HG03175 (cell line): ENCODE results near the gene PCGF3.
"Not testable (repeated sequence)": the region's sequence is repeated elsewhere in the genome, so short reads cannot be mapped to it uniquely, and the experiment has no call there.

Source experiments
- ATAC-seq: cut with Tn5 transposase; IDR thresholded peaks from one replicate; pipeline ENCODE4 v1.9.1; 2021; ENCODE audit warnings: mild to moderate bottlenecking, moderate library complexity; ENCODE audit not compliant: unreplicated experiment

The PCGF3 gene

DNA sequence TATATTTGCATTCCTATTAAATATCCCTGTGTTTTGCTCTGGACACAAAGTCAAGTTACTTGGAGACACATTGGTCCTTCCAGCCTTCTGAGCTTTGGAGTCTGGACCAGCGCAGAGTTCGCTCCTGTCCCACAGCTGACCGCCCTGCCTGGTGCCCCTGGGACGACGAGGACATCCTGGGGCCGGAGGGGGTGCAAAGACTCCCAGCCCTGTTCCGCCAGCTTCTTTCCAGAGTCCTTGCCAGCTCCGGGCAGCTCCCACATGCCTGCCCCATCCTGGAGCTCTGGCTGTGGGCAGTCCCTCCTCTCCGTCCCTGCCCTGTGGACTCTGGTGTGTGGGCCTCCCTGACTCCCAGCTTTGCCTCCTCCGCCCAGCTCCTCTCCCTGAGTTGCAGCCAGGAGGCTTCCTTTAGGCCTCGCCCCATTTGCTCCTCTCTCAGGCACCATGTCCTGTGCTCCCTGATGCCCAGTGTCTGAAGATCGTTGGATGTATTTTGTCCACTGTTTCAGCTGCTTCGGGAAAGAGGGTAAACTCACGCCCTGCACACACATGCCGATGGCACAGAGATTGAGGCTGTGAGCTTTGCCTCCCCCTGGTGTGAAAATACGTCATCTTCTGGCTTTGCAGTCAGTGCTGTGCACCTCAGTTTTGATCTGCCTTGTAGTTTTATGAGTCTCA is 4.9 kb upstream of the PCGF3 start:
- no peak for ATAC-seq

DNA sequence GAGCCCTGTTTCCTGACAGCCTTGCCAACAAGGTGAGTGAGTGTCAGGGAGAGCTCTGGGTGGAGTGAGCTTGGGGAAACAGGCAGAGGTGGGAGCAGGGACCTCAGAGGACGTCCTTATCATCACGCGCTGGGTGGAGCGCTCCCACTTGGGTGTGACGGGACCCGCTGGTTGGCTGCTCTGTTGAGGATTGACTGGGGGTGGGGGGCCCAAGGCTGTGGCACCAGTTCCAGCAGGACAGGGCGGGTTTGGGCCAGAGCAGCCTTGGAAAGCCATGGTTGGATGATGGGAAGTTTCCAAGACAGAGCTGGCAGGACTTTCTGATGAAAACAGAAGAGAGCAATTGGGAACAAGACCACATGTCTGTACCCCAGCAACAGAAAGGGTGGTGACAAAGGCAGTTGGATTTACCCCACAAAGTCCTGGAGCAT is 3.0 kb upstream of the PCGF3 start:
- ATAC-seq: no peak

DNA sequence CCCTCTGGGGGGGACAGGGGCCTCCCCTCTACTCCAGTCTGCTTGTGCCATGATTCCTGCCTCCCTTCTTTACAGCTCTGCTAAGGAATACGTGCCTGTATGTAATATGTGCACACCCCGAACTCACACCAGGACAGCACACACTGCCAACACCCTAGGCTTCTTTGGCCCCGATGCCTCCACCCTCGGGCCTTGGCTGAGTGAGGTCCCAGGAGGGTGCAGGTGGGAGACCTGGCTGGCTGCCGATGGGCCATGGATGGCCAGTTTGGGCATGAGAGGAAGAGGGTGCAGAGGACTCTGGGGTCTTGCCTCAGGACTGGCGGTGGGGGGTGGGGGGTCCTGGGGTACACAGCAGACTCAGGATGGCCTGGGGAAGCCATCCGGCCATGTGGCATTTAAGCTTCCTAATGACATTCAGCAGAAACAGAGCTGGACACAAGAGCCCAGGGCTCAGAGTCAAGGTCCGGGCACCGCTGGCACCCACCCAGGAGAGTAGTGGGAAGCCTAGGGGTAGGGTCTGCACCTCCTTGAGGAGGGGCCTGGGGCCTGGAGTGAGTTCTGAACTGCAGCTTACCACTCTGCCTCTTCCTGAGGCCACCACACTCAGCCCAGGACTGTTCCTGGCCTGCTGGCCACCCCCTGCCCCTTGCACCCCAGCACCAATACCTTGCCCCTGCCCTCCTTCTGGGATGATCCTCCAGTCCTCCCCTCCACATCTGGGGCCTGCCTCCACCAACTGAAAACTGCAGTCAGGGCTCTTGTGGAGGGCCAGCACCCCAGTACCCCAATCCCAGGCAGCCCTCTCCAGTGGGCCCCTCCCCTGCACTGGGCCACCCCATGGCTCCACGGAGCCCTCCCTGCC is 2.1 kb upstream of the PCGF3 start:
- no peak for ATAC-seq

DNA sequence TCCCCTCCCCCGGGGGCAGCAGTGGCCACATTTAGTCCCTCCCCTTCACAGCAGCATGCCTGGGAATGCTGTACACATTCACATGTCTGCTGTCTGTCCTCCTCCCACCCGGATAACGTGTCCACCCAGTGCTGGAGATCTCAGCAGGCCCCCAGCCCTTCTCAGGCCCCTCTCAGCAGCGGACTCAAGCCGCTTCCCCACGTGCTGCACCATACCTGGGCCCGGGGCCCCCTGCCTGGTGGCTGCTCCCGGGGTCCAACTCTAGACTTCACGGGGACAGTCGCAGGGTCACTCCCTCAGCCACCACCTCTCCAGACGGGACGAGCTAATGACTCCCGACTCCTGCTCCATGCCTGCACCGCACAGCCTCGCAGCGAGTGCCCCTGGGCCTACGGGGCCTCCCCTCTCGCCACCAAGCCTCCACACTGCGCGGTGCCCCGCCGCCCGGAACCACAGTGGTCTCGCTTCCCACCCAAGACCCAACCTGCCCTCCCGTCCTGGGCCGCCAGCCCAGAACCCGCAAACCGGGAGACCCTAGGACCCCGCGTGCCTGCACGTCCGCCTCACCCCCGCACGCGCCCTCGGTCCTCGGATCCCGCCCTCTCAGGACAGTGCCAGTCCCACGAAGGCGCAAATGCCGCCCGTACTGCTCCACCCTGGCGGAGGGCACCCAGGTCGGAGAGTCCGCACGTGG is 1.3 kb upstream of the PCGF3 start:
- ATAC-seq: no peak

DNA sequence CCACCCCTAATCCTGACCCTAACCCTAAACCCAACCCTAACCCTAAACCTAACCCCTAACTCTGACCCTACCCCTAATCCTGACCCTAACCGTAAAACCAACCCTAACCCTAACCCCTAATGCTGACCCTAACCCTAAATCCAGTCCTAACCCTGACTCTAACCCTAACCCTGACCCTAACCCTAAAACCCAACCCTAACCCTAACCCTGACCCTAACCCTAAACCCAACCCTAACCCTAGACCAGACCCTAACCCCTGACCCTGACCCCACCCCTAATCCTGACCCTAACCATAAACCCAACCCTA is 708 bp upstream of the PCGF3 start:
- ATAC-seq: no peak

DNA sequence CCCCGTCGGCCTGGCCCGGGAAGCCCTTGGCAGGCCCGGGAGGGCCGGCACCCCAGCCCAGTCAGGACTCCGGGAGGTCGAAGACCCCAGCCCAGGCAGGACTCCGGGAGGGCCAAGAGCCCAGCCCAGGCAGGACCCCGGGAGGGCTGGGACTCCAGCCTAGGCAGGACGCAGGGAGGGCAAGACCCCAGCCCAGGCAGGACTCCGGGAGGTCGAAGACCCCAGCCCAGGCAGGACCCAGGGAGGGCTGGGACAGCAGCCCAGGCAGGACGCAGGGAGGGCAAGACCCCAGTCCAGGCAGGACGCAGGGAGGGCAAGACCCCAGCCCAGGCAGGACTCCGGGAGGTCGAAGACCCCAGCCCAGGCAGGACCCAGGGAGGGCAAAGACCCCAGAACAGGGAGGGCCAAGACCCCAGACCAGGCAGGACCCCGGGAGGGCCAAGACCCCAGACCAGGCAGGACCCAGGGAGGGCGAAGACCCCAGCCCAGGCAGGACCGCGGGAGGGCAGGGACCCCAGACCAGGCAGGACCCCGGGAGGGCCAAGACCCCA is 526 bp downstream of the PCGF3 start:
- not testable (repeated sequence) for ATAC-seq

DNA sequence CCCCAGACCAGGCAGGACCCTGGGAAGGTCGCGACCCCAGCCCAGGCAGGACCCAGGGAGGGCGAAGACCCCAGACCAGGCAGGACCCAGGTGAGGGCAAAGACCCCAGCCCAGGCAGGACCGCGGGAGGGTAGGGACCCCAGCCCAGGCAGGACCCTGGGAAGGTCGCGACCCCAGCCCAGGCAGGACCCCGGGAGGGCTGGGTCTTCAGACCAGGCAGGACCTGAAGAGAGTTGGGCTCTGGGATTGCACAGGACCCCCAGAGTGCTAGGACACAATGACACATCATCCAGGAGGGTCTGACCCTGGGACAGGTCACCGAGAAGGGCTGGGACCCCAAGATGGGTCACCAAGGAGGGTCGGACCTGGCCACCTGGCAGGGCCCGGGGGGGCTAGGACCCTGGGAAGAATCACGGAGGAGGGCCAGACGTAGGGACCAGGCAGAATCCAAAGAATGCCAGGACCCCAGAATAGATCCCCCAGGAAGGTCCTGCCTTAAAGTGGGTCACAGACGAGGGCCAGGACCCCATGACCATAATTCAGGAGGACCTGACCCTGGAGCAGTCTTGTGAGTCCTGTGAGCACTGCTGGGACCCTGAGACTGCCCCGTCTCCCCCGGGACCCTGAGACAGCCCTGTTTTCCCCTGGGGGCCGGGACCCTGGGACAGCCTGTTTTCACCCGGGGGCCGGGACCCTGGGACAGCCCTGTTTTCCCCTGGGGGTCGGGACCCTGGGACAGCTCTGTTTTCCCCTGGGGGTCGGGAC is 1.4 kb downstream of the PCGF3 start:
- no peak for ATAC-seq

DNA sequence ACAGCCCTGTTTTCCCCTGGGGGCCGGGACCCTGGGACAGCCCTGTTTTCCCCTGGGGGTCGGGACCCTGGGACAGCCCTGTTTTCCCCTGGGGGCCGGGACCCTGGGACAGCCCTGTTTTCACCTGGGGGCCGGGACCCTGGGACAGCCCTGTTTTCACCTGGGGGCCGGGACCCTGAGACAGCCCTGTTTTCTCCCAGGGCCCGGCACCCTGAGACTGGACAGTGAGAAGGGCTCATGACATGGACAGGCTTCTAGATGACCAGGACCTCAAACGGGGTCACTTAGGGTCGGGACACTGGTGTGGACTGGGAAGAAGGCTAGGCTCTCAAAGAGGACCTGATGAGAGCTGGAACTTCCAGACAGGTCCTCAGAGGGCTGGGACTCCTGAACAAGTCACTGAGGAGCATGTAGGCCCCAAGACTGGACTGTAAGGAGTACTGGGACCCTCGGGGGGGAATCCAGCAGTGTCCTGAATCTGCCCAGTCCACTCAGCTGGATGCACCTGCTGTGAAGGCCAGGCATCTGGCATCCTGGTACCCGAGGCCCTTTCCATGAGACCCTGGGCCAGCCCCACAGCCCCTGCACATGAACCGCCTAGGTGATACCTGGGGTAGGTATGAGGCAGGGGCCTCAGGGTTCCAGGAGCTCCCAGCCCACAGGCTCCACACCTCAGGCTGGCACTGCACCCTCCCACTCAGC is 2.4 kb downstream of the PCGF3 start:
- no peak for ATAC-seq

DNA sequence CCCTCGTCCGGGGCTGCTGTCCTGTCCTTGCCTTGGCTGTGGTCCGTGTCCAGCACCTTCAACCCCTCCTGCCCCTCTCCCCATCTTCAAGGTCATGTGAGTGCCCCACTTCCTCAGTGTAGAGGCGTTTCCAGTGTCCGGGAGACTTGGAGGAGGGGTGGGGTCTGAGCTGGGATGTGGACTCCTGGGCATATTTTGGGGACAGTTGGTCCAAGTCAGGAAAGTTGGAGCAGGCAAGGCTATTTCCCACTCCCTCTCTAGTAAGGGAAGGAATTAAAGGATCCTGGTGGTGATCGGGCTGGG is 3.0 kb downstream of the PCGF3 start:
- no peak for ATAC-seq

DNA sequence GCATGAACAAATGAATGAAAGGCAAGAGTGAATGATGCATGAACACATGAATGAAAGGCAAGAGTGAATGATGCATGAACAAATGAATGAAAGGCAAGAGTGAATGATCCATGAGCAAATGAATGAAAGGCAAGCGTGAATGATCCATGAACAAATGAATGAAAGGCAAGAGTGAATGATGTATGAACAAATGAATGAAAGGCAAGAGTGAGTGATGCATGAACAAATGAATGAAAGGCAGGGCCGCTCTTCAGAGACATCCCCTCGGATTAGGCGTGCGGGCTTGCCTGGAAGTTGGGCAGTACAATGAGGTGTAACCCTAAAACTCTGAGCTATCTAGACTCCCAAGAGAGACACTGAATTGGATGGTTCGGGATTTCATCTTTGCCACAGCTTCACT is 3.7 kb downstream of the PCGF3 start:
- no peak for ATAC-seq

DNA sequence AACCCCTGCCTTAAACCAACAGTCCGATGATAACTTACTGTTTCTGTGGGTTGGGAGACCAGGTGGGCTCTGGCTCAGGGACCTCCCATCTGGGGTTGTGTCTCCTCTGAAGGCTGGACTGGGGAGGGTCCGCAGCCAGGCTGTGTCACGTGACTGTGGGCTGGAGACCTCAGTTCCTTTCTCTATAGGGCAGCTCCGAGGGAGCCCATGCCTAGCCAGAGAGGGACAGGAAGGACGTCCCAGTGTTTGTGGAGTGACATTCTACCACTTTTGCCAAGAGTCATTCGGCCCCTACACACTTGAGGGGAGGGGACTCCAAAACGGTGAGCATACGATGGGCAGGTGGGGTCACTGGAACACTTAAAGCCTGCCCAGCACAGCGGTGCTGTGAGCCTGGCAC is 4.5 kb downstream of the PCGF3 start:
- no peak for ATAC-seq

DNA sequence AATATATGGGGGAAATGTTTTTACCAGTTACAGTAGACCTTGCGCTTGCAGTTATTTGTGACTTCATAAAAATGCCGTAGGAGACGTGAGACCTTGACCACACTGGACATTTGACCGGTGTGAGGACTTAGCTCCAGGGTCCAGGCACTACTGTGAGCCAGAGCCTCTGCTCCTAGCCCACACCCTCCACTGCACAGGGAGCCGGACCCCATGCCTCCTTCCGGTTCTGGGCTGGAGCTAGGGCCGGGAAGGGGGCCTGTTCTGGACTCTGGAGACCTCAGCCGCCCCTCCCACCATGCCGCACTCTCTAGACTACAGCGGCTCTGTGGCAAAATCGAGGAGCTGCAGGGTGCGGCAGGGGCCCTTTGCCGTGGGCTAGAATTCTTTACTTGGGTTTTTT is 5.3 kb downstream of the PCGF3 start:
- ATAC-seq: no peak

DNA sequence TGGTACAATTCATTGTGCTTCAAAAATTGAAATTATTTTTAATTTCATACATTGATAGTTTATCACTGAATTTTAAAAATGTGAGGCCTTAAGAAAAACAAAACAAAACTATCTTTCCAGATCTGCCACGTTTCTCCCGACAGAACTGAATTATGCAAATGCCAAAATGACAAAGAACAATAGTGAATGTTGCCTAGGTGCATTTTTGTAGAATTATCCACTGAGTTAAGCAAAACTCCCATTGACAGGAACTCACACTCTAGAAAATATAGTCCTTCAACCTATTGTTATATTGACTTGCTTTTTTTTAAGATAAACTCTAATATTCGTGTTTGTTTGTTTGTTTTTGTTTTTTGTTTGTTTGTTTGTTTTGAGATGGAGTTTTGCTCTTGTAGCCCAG is 6.5 kb downstream of the PCGF3 start:
- ATAC-seq: no peak

DNA sequence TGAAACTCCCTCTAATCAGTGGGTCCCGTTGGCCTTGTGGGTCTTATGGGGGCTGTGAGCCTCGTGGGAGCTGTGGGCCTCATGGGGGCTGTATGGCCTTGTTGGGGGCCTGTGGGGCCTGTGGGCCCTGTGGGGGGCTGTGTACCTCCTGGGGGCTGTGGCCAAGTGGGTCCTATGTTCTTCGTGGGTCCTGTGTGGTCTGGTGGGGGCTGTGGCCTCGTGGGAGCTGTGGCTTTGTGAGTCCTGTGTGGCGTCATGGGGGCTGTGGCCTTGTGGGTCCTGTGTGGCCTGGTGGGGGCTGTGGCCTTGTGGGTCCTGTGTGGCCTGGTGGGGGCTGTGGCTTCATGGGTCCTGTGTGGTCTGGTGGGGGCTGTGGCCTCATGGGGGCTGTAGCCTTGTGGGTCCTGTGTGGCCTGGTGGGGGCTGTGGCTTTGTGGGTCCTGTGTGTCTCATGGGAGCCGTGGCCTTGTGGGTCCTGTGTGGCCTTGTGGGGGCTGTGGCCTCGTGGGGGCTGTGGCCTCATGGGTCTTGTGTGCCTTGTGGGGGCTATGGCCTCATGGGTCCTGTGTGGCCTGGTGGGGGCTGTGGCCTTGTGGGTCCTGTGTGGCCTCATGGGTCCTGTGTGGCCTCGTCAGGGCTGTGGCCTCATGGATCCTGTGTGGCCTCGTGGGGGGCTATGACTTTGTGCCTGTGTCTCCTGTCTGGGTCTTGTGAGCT is 7.4 kb downstream of the PCGF3 start:
- ATAC-seq: no peak

DNA sequence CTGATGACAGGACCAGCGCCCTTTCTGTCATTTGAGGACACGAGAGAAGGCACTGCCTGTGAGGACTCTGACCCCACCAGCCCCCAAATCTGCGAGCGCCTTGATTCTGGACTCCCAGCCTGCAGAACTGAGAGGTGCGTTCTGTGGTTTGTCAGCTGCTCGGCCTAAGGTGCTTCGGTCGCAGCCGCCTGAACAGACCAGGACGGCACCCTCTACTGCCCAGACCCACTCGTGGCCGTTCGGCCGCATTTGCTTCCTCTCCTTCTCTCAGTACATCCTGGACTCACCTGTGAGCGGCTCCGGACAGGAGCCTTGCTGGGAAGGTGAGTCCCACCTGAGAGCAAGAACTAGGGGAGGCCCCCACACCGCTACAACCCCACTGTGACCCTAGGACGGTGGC is 8.5 kb downstream of the PCGF3 start:
- no peak for ATAC-seq

DNA sequence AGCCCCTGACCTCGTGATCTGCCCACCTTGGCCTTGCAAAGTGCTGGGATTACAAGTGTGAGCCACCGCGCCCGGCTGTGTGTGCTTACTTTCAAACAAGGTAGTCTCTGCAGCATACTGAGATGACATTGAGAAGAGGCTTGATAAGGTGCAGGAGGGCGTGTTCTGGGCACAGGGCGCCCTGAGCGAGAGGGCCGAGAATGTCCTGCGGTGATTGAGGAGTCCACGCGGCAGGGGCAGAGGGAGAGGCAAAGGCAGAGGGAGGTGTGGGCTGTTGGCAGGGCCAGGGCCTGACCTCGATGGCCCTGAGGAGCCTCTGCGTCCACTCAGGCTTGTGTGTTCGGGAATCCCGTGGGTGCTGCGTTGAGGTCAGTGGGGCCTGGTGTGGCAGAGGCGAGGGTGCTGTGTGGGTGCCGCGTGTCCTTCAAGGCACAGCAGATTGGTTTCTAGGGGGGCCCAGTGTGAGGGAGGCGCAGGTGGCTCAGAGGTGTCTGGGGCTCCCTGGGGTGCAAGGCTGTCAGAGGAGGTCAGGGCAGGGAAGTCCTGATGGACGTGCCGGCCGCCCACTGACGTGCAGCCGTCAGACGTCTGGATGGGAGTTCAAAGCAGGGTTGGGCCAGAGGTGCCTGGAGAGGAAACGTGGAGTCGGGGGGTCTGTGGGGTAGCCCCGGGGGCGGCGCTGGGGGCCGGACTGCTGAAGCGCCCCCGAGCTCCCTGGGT is 12.1 kb downstream of the PCGF3 start:
- no peak for ATAC-seq

DNA sequence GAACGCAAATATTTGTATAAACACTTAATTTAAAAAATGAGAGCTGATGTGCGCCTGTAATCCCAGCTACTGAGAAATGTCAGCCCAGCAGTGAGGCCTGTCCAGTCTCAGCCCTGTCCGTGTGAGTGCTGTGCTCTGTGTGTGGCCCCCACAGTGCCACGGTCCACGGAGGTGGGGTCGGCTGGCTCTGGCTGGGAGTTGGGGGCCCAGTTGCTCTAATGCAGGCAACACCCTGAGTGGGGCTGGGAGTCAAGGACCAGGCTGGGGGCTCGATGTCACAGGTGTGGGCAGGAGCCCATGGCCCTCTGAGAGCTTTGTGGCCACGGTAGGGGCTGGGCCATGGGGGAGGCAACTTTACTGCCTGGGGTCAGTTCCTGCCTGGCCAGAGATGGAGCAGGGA is 12.8 kb downstream of the PCGF3 start:
- ATAC-seq: no peak

DNA sequence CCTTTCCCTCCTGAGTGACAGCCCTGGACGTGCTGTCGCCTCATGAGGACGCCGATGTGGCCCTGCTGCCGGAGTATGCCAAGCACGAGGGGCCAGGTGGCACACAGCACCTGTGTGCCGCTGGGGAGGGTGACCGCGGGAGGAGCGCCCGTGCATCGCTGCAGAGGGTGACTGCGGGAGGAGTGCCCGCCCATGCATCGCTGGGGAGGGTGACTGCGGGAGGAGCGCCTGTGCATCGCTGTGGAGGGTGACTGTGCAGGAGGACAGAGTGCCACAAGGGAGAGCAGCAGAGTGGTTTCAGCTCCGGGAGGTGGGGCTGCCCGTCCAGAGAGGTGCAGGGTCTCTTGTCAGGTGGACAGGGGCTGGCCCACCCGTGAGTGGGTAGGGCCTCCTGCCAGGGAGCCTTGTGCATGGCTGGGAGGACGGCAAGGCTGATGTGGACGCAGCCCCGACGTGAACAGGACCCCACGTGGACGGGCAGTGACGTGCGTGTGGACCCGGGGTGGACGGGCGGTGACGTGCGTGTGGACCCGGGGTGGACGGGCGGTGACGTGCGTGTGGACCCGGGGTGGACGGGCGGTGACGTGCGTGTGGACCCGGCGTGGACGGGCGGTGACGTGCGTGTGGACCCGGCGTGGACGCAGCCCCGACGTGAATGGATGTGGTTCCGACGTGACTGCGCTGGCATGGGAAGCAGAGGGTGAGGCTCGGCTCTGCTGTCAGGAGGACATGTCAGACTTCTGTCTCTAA is 14.7 kb downstream of the PCGF3 start:
- ATAC-seq: no peak
